ENCODE results near the gene GALNT3. TPM values are rescaled to one million over a fixed set of nuclear protein-coding genes. Genes with fewer than 3 reads are reported as not detected.

GALNT3 gene
- total RNA-seq: 0.84 and 2.5 TPM in 2 replicates

GRCh38 chr2:165793779-165794535, at the start of gene GALNT3:
Gene GALNT3 (minus strand): TSS chr2:165794247. CDS start chr2:165770700, 23,547 bp downstream.

Other genes starting within 250 kb of the GALNT3 start
- gene TTC21B, start 159.5 kb upstream of the GALNT3 start, total RNA-seq: 7.4 and 9.4 TPM in 2 replicates

Measured in bronchus fibroblast of lung (primary cell).